ENCODE data around the gene CHD1.

Gene CHD1

DNA sequence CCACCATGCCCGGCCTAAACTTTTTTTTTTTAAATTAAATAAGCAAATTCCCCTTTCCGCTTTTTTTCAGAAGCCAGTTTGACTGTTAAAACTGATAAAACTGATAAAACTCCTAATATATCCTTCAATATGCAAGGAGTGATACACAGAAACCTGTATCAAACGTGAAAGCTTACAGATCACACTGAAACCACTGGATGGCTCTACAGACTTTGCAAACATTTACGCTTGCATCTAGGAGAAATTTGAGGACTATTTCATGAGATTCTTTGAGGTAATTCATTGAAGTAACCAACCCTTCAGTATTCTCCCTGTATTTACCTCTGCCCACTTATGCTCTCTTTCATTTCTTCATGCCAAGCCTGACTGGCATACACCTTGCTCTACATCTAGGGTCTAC is 40.6 kb upstream of the CHD1 start:
- no peak overlapping the region for H3K4me3 ChIP-seq (ENCODE audit: low read depth, low read length)
- DNase-seq (ENCODE audit: low read depth): no peak
- TF ChIP-seq CTCF (IDR thresholded peaks at IDR 0.05; ENCODE audit: low read depth, low read length): no peak
- TF ChIP-seq POLR2A (IDR thresholded peaks at IDR 0.05; ENCODE audit: extremely low read depth, insufficient read length): no peak
- TF ChIP-seq, protein P1, sequence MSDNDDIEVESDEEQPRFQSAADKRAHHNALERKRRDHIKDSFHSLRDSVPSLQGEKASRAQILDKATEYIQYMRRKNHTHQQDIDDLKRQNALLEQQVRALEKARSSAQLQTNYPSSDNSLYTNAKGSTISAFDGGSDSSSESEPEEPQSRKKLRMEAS (IDR thresholded peaks at IDR 0.05; ENCODE audit: low read depth, low read length): no peak
- TF ChIP-seq MYC (IDR thresholded peaks at IDR 0.05; ENCODE audit: low read depth, low read length): no peak

DNA sequence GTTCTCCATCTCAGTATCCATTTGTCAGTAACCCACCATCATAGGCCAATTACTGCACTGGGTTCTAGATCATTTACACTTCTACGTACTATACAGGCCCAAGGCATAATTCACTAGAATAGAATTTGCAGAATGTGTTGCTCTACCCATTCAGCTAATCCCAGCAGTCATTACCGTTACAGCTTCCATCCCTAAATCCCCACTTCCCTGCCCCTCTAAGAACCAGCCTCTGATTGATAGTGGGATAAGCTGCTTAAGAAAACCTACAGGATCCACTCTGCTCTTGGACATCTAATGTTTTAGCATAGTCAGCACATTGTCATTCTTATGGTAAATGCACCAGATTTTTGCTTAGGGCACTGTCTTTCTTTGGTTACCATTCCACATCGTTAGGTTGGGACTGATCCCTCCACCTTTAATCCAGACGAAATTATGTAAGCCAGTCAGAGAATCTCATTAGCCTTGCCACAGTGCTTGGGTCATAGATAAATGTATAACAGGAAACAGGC is 39.3 kb upstream of the CHD1 start:
- no peak overlapping the region for H3K4me3 ChIP-seq (ENCODE audit: low read depth, low read length)
- TF ChIP-seq CTCF (IDR thresholded peaks at IDR 0.05; ENCODE audit: low read depth, low read length) (no peak), MYC (IDR thresholded peaks at IDR 0.05; ENCODE audit: low read depth, low read length) (no peak), POLR2A (IDR thresholded peaks at IDR 0.05; ENCODE audit: extremely low read depth, insufficient read length) (no peak)
- TF ChIP-seq, protein P1 (IDR thresholded peaks at IDR 0.05; ENCODE audit: low read depth, low read length): no peak
- no peak for DNase-seq (ENCODE audit: low read depth)

DNA sequence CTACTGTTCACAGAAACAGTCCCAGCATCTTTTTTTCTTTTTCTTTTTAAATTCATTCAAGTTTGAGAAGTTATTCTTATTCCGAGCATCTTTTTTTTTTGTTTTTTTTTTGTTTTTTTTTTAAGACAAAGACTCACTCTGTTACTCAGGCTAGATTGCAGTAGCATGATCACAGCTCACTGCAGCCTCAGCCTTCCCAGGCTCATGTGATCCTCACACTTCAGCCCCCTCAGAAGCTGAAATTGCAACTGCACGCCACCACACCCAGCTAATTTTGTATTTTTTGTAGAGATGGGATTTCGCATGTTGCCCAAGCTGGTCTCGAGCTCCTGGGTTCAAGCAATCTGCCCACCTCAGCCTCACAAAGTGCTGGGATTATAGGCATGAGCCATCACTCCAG is 36.4 kb upstream of the CHD1 start:
- DNase-seq (ENCODE audit: low read depth): no peak
- TF ChIP-seq, protein P1 (IDR thresholded peaks at IDR 0.05; ENCODE audit: low read depth, low read length): no peak
- no peak for TF ChIP-seq POLR2A (IDR thresholded peaks at IDR 0.05; ENCODE audit: extremely low read depth, insufficient read length)
- TF ChIP-seq CTCF (IDR thresholded peaks at IDR 0.05; ENCODE audit: low read depth, low read length): no peak
- no peak for TF ChIP-seq MYC (IDR thresholded peaks at IDR 0.05; ENCODE audit: low read depth, low read length)
- no peak overlapping the region for H3K4me3 ChIP-seq (ENCODE audit: low read depth, low read length)

- DNase-seq (ENCODE audit: low read depth): no peak
- TF ChIP-seq CTCF (IDR thresholded peaks at IDR 0.05; ENCODE audit: low read depth, low read length) (no peak), MYC (IDR thresholded peaks at IDR 0.05; ENCODE audit: low read depth, low read length) (no peak), POLR2A (IDR thresholded peaks at IDR 0.05; ENCODE audit: extremely low read depth, insufficient read length) (no peak)
- TF ChIP-seq, protein P1 (IDR thresholded peaks at IDR 0.05; ENCODE audit: low read depth, low read length): no peak
- no peak overlapping the region for H3K4me3 ChIP-seq (ENCODE audit: low read depth, low read length)
These were observed 35.8 kb upstream of the CHD1 start for GRCh38 chr5:98964621-98965020.

DNA sequence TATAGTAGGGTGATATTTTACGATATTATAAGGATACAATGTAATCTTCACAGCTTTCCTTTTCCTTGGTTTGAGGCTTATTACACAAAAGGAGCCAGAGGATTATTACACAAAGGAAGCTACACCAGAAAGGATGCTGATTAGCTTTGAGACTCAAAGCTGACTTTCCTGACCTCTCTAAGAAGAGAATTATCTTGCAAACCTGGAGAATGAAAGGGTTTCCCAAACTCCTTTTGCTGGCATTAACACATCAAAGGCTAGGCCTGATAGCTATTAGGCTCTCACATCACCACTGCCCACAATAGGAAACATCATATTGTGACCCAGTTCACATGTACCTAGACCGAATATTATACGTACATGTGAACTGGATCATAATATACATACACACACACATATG is 34.2 kb upstream of the CHD1 start:
- TF ChIP-seq POLR2A (IDR thresholded peaks at IDR 0.05; ENCODE audit: extremely low read depth, insufficient read length): no peak
- TF ChIP-seq MYC (IDR thresholded peaks at IDR 0.05; ENCODE audit: low read depth, low read length): no peak
- no peak for TF ChIP-seq CTCF (IDR thresholded peaks at IDR 0.05; ENCODE audit: low read depth, low read length)
- TF ChIP-seq, protein P1 (IDR thresholded peaks at IDR 0.05; ENCODE audit: low read depth, low read length): no peak
- no peak for DNase-seq (ENCODE audit: low read depth)
- H3K4me3 ChIP-seq (ENCODE audit: low read depth, low read length): no peak overlapping the region

All from NB4 (cell line).